K562 (cell line): ENCODE results near the gene NACAD.

Experiments used
- CREM ChIP-seq: IDR thresholded peaks from 2 replicates; pipeline ENCODE4 v1.6.1; 2014; ENCODE audit warnings: antibody characterized with exemption, low read depth
- EP300 ChIP-seq: IDR thresholded peaks from 2 replicates; pipeline ENCODE4 v1.6.1; 2012; ENCODE audit warnings: low read length, improper control_type of control experiment
- FOXK2 ChIP-seq, 2 experiments: fragments of 450-650 bp; IDR thresholded peaks in 1 of 2; conservative IDR thresholded peaks in 1 of 2; 2 replicates each; pipeline ENCODE4 v1.6.1; 2016; ENCODE audit warnings: low read depth in 2 of 2, mild to moderate bottlenecking in 1 of 2
- TEAD4 ChIP-seq, 2 experiments: sonication (generic) in 1 of 2; formaldehyde crosslinking in 1 of 2; IDR thresholded peaks; 2 replicates each; pipeline versions ENCODE4 v1.6.1 to v1.8.0; 2012 to 2022; ENCODE audit warnings: borderline replicate concordance in 1 of 2, inconsistent platforms in 1 of 2, low read length in 1 of 2, mild to moderate bottlenecking in 1 of 2, missing genetic modification reagents in 1 of 2
- TF ChIP-seq, protein P1 (sequence below): sonication (generic); formaldehyde crosslinking; IDR thresholded peaks from 2 replicates; pipeline ENCODE4 v1.9.0; 2022; ENCODE audit warnings: mild to moderate bottlenecking, missing genetic modification reagents
- TF ChIP-seq, protein P2 (sequence below): fragments of 250-450 bp; sonication (Bioruptor Pico); IDR thresholded peaks from 2 replicates; pipeline ENCODE4 v1.4.0; 2020
- TF ChIP-seq, protein P3 (sequence below), 3 experiments: IDR thresholded peaks in 2 of 3; conservative IDR thresholded peaks in 1 of 3; 2 replicates each; pipeline ENCODE4 v1.5.1; 2011 to 2012; ENCODE audit warnings: low read length in 3 of 3, mild to moderate bottlenecking in 3 of 3, control low read depth in 2 of 3, improper control_type of control experiment in 1 of 3, inconsistent platforms in 1 of 3, low read depth in 1 of 3, mixed read lengths in 1 of 3, moderate library complexity in 1 of 3; ENCODE audit not compliant: insufficient read depth in 2 of 3
- TF ChIP-seq, protein P4 (sequence below), 2 experiments: fragments of 450-650 bp; formaldehyde crosslinking in 1 of 2; IDR thresholded peaks; 2 replicates each; pipeline versions ENCODE4 v1.4.0 to v1.6.1; 2014 to 2020; ENCODE audit warnings: mild to moderate bottlenecking in 2 of 2, borderline replicate concordance in 1 of 2, low read depth in 1 of 2

DNA sequence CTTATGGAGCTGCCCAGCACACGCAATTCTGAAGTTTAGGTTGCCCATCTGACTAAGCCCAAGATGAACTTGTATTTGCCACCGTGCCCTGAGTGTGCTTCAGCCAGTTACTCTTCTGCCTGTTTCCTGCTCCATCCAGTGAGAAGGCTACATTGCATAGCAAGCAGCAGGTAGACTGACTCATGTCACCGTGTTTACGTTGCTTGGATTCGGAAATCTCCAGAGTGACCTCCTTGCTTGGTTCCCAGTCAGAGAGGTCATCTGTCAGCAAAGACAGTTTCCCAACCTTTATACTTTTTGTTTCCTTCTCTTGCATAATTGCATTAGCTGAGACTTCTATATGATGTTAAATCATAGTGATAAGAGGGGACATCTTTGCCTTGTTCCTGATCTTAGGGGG lies 30.9 kb downstream of the NACAD start:
- TF ChIP-seq TEAD4 (IDR thresholded peaks at IDR 0.05; ENCODE audit: low read length) = no peak
- TF ChIP-seq TEAD4 (CRISPR knock-in tag; IDR thresholded peaks at IDR 0.05; ENCODE audit: borderline replicate concordance) = no peak
- TF ChIP-seq, protein P1, sequence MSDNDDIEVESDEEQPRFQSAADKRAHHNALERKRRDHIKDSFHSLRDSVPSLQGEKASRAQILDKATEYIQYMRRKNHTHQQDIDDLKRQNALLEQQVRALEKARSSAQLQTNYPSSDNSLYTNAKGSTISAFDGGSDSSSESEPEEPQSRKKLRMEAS (CRISPR knock-in tag) = no peak
- TF ChIP-seq, protein P2, sequence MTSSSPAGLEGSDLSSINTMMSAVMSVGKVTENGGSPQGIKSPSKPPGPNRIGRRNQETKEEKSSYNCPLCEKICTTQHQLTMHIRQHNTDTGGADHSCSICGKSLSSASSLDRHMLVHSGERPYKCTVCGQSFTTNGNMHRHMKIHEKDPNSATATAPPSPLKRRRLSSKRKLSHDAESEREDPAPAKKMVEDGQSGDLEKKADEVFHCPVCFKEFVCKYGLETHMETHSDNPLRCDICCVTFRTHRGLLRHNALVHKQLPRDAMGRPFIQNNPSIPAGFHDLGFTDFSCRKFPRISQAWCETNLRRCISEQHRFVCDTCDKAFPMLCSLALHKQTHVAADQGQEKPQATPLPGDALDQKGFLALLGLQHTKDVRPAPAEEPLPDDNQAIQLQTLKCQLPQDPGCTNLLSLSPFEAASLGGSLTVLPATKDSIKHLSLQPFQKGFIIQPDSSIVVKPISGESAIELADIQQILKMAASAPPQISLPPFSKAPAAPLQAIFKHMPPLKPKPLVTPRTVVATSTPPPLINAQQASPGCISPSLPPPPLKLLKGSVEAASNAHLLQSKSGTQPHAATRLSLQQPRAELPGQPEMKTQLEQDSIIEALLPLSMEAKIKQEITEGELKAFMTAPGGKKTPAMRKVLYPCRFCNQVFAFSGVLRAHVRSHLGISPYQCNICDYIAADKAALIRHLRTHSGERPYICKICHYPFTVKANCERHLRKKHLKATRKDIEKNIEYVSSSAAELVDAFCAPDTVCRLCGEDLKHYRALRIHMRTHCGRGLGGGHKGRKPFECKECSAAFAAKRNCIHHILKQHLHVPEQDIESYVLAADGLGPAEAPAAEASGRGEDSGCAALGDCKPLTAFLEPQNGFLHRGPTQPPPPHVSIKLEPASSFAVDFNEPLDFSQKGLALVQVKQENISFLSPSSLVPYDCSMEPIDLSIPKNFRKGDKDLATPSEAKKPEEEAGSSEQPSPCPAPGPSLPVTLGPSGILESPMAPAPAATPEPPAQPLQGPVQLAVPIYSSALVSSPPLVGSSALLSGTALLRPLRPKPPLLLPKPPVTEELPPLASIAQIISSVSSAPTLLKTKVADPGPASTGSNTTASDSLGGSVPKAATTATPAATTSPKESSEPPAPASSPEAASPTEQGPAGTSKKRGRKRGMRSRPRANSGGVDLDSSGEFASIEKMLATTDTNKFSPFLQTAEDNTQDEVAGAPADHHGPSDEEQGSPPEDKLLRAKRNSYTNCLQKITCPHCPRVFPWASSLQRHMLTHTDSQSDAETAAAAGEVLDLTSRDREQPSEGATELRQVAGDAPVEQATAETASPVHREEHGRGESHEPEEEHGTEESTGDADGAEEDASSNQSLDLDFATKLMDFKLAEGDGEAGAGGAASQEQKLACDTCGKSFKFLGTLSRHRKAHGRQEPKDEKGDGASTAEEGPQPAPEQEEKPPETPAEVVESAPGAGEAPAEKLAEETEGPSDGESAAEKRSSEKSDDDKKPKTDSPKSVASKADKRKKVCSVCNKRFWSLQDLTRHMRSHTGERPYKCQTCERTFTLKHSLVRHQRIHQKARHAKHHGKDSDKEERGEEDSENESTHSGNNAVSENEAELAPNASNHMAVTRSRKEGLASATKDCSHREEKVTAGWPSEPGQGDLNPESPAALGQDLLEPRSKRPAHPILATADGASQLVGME (CRISPR knock-in tag) = no peak
- TF ChIP-seq CREM = no peak
- no peak for TF ChIP-seq EP300
- TF ChIP-seq, protein P3, sequence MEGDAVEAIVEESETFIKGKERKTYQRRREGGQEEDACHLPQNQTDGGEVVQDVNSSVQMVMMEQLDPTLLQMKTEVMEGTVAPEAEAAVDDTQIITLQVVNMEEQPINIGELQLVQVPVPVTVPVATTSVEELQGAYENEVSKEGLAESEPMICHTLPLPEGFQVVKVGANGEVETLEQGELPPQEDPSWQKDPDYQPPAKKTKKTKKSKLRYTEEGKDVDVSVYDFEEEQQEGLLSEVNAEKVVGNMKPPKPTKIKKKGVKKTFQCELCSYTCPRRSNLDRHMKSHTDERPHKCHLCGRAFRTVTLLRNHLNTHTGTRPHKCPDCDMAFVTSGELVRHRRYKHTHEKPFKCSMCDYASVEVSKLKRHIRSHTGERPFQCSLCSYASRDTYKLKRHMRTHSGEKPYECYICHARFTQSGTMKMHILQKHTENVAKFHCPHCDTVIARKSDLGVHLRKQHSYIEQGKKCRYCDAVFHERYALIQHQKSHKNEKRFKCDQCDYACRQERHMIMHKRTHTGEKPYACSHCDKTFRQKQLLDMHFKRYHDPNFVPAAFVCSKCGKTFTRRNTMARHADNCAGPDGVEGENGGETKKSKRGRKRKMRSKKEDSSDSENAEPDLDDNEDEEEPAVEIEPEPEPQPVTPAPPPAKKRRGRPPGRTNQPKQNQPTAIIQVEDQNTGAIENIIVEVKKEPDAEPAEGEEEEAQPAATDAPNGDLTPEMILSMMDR (IDR thresholded peaks at IDR 0.05 in 2 of 3, conservative IDR thresholded peaks at IDR 0.05 in 1 of 3; ENCODE audit: insufficient read depth in 2 of 3, low read depth in 1 of 3, low read length in 3 of 3) = no peak
- TF ChIP-seq, protein P4, sequence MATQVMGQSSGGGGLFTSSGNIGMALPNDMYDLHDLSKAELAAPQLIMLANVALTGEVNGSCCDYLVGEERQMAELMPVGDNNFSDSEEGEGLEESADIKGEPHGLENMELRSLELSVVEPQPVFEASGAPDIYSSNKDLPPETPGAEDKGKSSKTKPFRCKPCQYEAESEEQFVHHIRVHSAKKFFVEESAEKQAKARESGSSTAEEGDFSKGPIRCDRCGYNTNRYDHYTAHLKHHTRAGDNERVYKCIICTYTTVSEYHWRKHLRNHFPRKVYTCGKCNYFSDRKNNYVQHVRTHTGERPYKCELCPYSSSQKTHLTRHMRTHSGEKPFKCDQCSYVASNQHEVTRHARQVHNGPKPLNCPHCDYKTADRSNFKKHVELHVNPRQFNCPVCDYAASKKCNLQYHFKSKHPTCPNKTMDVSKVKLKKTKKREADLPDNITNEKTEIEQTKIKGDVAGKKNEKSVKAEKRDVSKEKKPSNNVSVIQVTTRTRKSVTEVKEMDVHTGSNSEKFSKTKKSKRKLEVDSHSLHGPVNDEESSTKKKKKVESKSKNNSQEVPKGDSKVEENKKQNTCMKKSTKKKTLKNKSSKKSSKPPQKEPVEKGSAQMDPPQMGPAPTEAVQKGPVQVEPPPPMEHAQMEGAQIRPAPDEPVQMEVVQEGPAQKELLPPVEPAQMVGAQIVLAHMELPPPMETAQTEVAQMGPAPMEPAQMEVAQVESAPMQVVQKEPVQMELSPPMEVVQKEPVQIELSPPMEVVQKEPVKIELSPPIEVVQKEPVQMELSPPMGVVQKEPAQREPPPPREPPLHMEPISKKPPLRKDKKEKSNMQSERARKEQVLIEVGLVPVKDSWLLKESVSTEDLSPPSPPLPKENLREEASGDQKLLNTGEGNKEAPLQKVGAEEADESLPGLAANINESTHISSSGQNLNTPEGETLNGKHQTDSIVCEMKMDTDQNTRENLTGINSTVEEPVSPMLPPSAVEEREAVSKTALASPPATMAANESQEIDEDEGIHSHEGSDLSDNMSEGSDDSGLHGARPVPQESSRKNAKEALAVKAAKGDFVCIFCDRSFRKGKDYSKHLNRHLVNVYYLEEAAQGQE (IDR thresholded peaks at IDR 0.05; ENCODE audit: borderline replicate concordance) = no peak
- TF ChIP-seq, protein P4 (CRISPR knock-in tag; IDR thresholded peaks at IDR 0.05; ENCODE audit: low read depth) = no peak
- TF ChIP-seq FOXK2 (conservative IDR thresholded peaks at IDR 0.05 in 1 of 2, IDR thresholded peaks at IDR 0.05 in 1 of 2; ENCODE audit: low read depth in 2 of 2) = no peak
